ENCODE results near the gene PJVK.
A peak's percentile ranks its signal among the peaks of the same experiment; 100 is the strongest.

The PJVK gene

DNA sequence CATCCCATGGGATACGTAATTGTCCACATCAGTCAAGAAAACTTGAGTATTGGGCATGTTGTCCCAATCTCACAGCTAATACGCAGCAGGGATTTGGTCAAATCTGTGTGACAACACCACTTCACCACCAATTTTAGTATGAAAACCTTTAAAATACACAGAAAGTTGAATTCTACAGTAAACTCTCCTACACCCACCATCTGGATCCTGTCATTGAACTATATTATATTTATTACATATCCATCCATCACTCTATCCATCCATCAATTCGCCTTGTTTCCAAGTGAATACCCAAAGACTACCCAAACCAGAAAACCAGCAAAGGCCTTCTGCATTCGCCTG lies 28.1 kb downstream of the PJVK start:
- DNase-seq (ENCODE audit: low read depth): no peak
- TF ChIP-seq, protein P1, sequence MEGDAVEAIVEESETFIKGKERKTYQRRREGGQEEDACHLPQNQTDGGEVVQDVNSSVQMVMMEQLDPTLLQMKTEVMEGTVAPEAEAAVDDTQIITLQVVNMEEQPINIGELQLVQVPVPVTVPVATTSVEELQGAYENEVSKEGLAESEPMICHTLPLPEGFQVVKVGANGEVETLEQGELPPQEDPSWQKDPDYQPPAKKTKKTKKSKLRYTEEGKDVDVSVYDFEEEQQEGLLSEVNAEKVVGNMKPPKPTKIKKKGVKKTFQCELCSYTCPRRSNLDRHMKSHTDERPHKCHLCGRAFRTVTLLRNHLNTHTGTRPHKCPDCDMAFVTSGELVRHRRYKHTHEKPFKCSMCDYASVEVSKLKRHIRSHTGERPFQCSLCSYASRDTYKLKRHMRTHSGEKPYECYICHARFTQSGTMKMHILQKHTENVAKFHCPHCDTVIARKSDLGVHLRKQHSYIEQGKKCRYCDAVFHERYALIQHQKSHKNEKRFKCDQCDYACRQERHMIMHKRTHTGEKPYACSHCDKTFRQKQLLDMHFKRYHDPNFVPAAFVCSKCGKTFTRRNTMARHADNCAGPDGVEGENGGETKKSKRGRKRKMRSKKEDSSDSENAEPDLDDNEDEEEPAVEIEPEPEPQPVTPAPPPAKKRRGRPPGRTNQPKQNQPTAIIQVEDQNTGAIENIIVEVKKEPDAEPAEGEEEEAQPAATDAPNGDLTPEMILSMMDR (IDR thresholded peaks at IDR 0.05; ENCODE audit: low read length, missing control alignments): no peak

DNA sequence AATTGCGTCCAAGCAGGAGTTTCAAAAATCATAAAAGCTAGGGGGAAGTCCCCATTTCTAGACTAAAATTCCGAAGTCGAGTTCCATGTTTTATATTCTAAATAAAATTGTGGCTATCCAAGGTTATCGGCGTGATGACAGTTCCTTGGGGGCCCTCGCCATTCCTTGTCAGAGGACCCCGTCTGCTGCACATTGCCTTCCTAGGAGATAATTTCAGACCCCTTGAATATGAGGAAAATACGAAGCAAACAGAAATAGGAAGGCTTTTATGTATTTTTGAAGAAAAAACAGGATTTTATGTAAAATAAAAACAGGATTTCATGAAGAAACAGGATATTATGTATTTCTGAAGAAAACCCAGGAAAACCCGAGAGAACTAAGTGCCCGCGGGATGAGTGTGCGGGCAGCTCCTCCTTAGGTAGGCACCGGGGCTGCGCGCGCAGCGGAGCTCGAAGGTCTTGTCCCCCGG lies 28.6 kb downstream of the PJVK start:
- TF ChIP-seq, protein P1 (IDR thresholded peaks at IDR 0.05; ENCODE audit: low read length, missing control alignments): no peak
- peak; percentile 17 for DNase-seq (ENCODE audit: low read depth)

More for the DNA sequence above, 28.1 kb downstream of the PJVK start:
- peak overlapping the region; percentile 71 for H3K4me3 ChIP-seq (replicated peaks; ENCODE audit: low read depth, low read length)

DNA sequence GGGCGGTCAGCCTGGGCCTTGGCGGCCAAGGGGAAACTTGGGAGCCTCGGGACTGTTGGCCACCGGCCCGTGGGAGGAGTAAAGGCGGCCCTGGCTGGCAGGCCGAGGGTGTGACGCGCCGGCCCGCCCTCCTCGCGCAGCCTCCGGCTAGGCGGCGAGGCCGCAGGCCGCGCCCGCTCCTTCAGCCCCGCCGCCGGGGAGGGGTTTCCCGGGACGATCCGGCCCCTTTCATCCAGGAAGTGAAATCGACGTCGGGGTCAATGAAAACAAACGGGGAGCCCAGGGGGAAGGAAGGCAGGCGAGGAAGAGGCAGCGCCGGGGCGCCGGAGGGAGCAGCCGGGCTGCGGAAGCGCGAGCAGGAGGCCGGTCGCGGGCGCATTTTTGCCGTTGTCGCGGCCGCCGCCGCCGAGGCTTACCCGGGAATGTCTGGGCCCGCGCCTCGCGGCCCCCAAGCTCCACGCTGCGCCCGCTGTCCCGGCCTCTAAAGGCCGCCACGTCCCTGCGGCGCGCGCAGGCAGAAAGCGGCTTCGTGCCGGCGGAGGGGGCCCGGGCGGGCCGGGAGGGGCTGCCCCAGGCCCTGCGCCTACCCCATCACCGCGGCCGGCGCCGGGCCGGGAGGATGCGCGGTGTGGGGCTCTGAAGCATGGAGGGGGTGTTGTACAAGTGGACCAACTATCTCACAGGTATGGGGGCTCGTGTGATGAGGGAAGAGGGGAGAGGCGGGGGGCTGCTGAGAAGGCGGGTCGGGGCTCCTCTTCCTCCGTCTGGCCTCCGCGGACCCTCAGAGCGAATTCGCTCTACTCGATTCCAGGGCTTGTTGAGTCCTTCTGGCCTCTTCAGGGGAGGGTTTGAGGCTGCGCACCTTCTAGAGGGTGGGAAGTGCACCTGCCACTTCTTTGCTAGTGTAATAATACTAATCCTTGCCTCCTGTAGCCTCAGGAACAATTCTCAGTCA lies 29.3 kb downstream of the PJVK start, which contains the start of gene PLEKHA3:
Gene PLEKHA3 (plus strand): TSS at position 231 of the 955 bp plus-strand sequence. CDS start 413 bp downstream, at position 644.
- peak within 1 kb of the TSS; percentile 73 for H3K4me3 ChIP-seq (replicated peaks; ENCODE audit: low read depth, low read length)
- DNase-seq (ENCODE audit: low read depth): peak; percentile 97
- TF ChIP-seq, protein P1 (IDR thresholded peaks at IDR 0.05; ENCODE audit: low read length, missing control alignments): no peak

More for the DNA sequence above, 28.6 kb downstream of the PJVK start:
- peak overlapping the region; percentile 73 for H3K4me3 ChIP-seq (replicated peaks; ENCODE audit: low read depth, low read length)

DNA sequence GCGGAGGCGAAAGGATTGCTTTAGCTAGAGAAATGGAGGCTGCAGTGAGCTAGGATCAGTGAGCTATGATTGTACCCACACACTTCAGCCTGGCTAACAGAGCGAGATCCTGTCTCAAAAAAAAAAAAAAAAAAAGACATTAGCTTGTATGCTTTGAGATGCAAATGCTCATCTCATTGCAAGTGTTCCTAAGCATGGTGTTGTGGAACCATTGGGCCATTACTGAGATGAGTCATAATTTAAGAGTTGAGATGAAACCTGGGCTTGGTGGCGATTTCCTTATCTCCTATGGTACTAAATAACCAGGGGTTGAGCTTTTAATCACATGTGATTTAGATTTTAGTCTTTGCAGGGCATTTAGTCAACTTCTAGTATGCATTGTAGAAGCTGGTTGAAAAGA lies 31.3 kb downstream of the PJVK start:
- peak overlapping the region; percentile 2 for H3K4me3 ChIP-seq (replicated peaks; ENCODE audit: low read depth, low read length)
- DNase-seq (ENCODE audit: low read depth): no peak
- TF ChIP-seq, protein P1 (IDR thresholded peaks at IDR 0.05; ENCODE audit: low read length, missing control alignments): no peak

DNA sequence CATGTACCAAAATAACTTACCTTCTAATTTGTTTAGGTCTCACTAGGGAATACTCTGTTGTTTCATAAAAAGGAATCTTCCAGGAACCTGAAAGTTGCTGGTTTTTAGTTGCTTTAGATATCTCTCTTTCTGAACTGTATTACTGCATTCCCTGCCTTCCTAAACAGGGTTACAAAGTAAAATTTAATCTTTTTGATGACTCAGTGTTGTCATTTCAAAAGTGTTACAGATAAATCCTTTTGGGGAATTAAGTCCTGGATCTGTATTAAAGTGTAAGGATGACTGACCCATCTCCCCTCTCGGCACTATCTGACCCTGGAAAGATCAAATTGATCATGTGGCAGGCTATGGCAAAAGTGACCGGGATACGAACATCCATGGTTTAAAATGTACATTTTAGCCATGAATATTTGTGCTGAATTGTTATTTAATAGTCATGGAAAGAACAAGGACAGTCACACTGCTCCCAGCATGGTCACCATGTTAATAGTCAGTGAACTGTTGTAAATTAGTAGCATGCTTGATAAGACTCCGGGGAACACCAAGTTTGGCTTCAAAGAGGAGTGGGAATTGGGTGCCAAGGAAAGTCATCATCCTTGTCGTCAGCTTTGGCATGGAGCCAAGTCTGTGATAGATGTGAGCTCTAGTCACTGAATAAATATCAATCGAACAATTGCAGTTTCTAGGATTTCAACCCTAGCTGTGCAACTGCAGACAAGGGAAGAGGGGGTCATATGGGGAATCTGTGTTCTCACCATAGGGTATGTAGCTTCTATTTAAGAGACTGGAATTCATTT lies 33.3 kb downstream of the PJVK start:
- TF ChIP-seq, protein P1 (IDR thresholded peaks at IDR 0.05; ENCODE audit: low read length, missing control alignments): no peak
- DNase-seq (ENCODE audit: low read depth): peak; percentile 44
- H3K4me3 ChIP-seq (replicated peaks; ENCODE audit: low read depth, low read length): no peak overlapping the region

DNA sequence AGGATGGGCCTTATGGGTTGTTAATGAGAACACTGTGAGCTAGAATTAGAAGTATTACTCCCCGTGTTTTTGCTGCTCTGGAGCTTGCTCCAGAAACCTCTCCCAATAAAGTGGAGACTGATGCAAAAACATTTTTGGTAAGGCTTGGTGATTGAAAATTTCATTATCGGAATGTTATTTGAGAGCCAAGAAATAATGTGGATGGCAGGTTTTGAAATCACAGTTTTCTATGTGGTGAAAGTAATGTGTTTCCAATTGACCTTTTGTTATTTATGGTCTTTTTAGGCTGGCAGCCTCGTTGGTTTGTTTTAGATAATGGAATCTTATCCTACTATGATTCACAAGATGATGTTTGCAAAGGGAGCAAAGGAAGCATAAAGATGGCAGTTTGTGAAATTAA lies 34.2 kb downstream of the PJVK start:
- no peak for DNase-seq (ENCODE audit: low read depth)
- no peak overlapping the region for H3K4me3 ChIP-seq (replicated peaks; ENCODE audit: low read depth, low read length)
- TF ChIP-seq, protein P1 (IDR thresholded peaks at IDR 0.05; ENCODE audit: low read length, missing control alignments): no peak
